ENCODE measurements around the gene MYO1D. TPM values are rescaled to one million over a fixed set of nuclear protein-coding genes. Genes with fewer than 3 reads are reported as not detected.

The MYO1D gene
- total and polyA plus RNA-seq, 4 donors = 4.5 to 22.9 (median 13.3) TPM

- TF ChIP-seq CTCF (IDR thresholded peaks at IDR 0.05; ENCODE audit: low read depth, low read length, missing input control) = no peak
- TF ChIP-seq FOXA2 (IDR thresholded peaks at IDR 0.05) = no peak
- TF ChIP-seq HNF4G (IDR thresholded peaks at IDR 0.05) = no peak
Measured at GRCh38 chr17:32833076-32833475, 43.8 kb downstream of the MYO1D start (continued).

GRCh38 chr17:32831627-32832243 is 45.2 kb downstream of the MYO1D start:
- no peak for TF ChIP-seq SP1 (IDR thresholded peaks at IDR 0.05)
- no peak for TF ChIP-seq REST (IDR thresholded peaks at IDR 0.05)
- no peak for TF ChIP-seq ZBTB33 (IDR thresholded peaks at IDR 0.05)
- TF ChIP-seq FOXA2 (IDR thresholded peaks at IDR 0.05) = no peak
- no peak for TF ChIP-seq CTCF (IDR thresholded peaks at IDR 0.05; ENCODE audit: low read depth, low read length, missing input control)
- TF ChIP-seq NR2F2 (IDR thresholded peaks at IDR 0.05) = no peak
- no peak for TF ChIP-seq ATF3 (IDR thresholded peaks at IDR 0.05)
- no peak for TF ChIP-seq TAF1 (conservative IDR thresholded peaks at IDR 0.05)
- no peak for TF ChIP-seq GABPA (IDR thresholded peaks at IDR 0.05 in 1 of 2, conservative IDR thresholded peaks at IDR 0.05 in 1 of 2)
- TF ChIP-seq YY1 (IDR thresholded peaks at IDR 0.05) = no peak
- TF ChIP-seq HNF4G (IDR thresholded peaks at IDR 0.05) = no peak
- no peak for TF ChIP-seq RXRA (IDR thresholded peaks at IDR 0.05)
- no peak for TF ChIP-seq RAD21 (IDR thresholded peaks at IDR 0.05)
- TF ChIP-seq HNF4A (conservative IDR thresholded peaks at IDR 0.05) = no peak
- no peak for TF ChIP-seq MAX (IDR thresholded peaks at IDR 0.05)
- TF ChIP-seq EGR1 (IDR thresholded peaks at IDR 0.05; ENCODE audit: low read depth in 2 of 2) = no peak
- H3K4me1 ChIP-seq (ENCODE audit: control insufficient read depth in 4 of 4, insufficient read depth in 4 of 4, low read length in 3 of 4) = peaks cover 0 to 21% (median 7%) of the 10 kb centered on the region in 4 donors
- 98% methylated on average over 2 of the region's 2 CpGs for WGBS
- H3K4me3 ChIP-seq (ENCODE audit: low read depth in 1 of 3, low read length in 3 of 3) = no peak overlapping the region
- no peaks in the 10 kb centered on the region for H3K27me3 ChIP-seq (ENCODE audit: control insufficient read depth in 4 of 4, insufficient read depth in 4 of 4, low read length in 3 of 4)
- H3K27ac ChIP-seq (ENCODE audit: low read depth in 1 of 2, low read length in 2 of 2) = no peak overlapping the region
- no peaks in the 10 kb centered on the region for H3K36me3 ChIP-seq (ENCODE audit: control insufficient read depth in 4 of 4, insufficient read depth in 3 of 4, low read depth in 1 of 4, low read length in 3 of 4)
- no peaks in the 10 kb centered on the region for H3K9me3 ChIP-seq (ENCODE audit: control insufficient read depth in 4 of 4, low read length in 3 of 4)
- no peak overlapping the region for H3K9ac ChIP-seq (ENCODE audit: low read depth in 1 of 2, low read length in 2 of 2)
- no peak for DNase-seq (ENCODE audit: low spot score)

Data from liver (tissue), 9 donors.